Pancreas (tissue), 10 donors: Measurements from ENCODE around the gene PCYT1B. TPM values are rescaled to one million over a fixed set of nuclear protein-coding genes. Genes with fewer than 3 reads are reported as not detected.

ENCODE experiments used
- ATAC-seq, 4 donors: fragments of 200-7000 bp; cut with Tn5 transposase; one replicate each; pipeline versions ENCODE4 v1.8.0 to v1.9.1; 2020; ENCODE audit warnings: mild to moderate bottlenecking in 4 of 4, moderate library complexity in 4 of 4
- DNase-seq, 6 donors: peaks; one replicate each; pipeline ENCODE4 v3.0.0-alpha.2; 2020
- FAIRE-seq: peaks from 2 replicates; lab custom pipeline; 2012; peaks lifted over from hg19 to GRCh38; lab: Jason Lieb, UNC
- H3K27ac ChIP-seq, 4 donors: fragments of 200-600 bp; sonication (generic); 1 replicate in 3 of 4; 2 replicates in 1 of 4; pipeline versions ENCODE4 v1.5.0 to v1.8.0; 2020
- H3K27me3 ChIP-seq, 4 donors: fragments of 200-600 bp; one replicate each; pipeline ENCODE4 v1.8.0; 2021
- H3K36me3 ChIP-seq, 3 donors: fragments of 200-600 bp; sonication (generic) in 1 of 3; one replicate each; pipeline versions ENCODE4 v1.5.0 to v1.8.0; 2020 to 2021
- H3K4me1 ChIP-seq, 3 donors: fragments of 200-600 bp; one replicate each; pipeline ENCODE4 v1.8.0; 2021
- H3K4me3 ChIP-seq, 4 donors: fragments of 200-600 bp; sonication (generic) in 2 of 4; one replicate each; pipeline versions ENCODE4 v1.5.0 to v1.8.0; 2020 to 2021
- H3K9me3 ChIP-seq, 4 donors: fragments of 200-600 bp; one replicate each; pipeline ENCODE4 v1.8.0; 2021
- WGBS, 2 donors: extraction: QIAGEN DNeasy Blood & Tissue Kit; methylation state at CpG; one replicate each; pipeline ENCODE4 v1.1.7; 2013; 5-methylcytosine and 5-hydroxymethylcytosine counted together
- intact Hi-C, 3 donors: fragments of 100-400 bp; cut with DNase I; formaldehyde crosslinking; loops; one replicate each; pipeline versions ENCODE4 v1.11.1 to v1.14.2; 2022
- polyA plus RNA-seq, 2 donors: library from polyadenylated mRNA; stranded (reverse); fragments of 200-250 nt; gene quantifications; one replicate each; pipeline ENCODE4 v1.2.3, GENCODE V29; 2013
- total RNA-seq, 6 donors: library from RNA; stranded (reverse); fragmentation: NEBNext Ultra II Directional in 4 of 6; extraction: Animal tissue kit (Norgen Biotek cat#: 25700) in 4 of 6; gene quantifications; one replicate each; pipeline versions ENCODE4 v1.2.1 to v1.2.4, GENCODE V29; 2021 to 2023
- TF ChIP-seq, protein P1 (sequence below), 4 donors: fragments of 200-600 bp; sonication (generic) in 3 of 4; IDR thresholded peaks; one replicate each; pipeline versions ENCODE4 v1.5.0 to v1.8.0; 2021; ENCODE audit warnings: antibody characterized with exemption in 4 of 4
- donor health status: healthy with polysubstance abuse.
- donor health status: DM: no; HTN: no; CAD: no; lungs with moderate emphysema.
- donor health status: DM: no; HTN: no; CAD: no.
- donor health status: control.
- donor health status: control.
- donor health status: Bipolar disorder and iron deficiency.
- donor health status: DM: yes; HTN: yes; CAD: no.
- donor health status: DM: no; HTN: no; CAD: no.
- donor health status: DM: no; HTN: no; CAD: no.
- donor health status: DM: yes; HTN: yes; CAD: no.

Gene PCYT1B
- total and polyA plus RNA-seq, 8 donors: 0.84 to 2.9 (median 1.7) TPM

DNA sequence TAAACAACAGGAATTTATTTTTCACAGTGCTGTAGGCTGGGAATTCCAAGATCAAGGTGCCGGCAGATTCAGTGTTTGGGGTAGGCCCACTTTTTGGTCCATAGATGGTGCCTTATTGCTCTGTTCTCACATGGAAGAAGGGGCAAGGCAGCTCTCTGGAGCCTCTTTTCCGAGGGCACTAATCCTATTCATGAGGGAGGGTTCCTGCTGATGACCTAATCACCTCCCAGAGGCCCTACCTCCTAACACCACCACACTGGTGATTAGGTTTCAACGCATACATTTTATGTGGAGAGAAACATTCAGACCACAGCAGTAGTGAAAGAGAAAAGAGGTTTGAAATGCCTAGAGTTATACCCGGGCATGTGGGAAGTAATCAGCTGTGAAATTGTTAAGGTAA, 45.2 kb upstream of the PCYT1B start:
- FAIRE-seq: no peak

DNA sequence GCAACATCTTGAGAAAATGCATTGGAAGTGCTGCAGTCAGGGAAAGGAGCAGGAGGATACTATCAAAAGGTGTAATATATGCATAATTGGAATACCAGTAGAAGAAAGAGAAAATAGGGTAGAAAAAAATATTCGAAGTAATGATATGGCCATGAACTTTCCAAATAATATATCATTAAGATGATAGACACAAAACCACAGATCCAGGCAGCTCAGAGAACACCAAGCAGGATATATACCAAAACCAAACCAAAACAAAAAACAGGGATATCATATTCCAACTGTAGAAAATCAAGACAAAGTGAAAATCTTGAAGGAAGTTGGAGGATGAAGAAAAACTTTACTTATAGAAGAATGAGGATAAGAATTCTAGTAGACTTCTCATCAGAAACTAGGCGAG, 36.9 kb upstream of the PCYT1B start:
- ATAC-seq (no peak), DNase-seq (no peak), FAIRE-seq (no peak)
- H3K36me3 ChIP-seq: no peaks in the 10 kb centered on the region
- no peak overlapping the region for H3K4me3 ChIP-seq
- TF ChIP-seq, protein P1, sequence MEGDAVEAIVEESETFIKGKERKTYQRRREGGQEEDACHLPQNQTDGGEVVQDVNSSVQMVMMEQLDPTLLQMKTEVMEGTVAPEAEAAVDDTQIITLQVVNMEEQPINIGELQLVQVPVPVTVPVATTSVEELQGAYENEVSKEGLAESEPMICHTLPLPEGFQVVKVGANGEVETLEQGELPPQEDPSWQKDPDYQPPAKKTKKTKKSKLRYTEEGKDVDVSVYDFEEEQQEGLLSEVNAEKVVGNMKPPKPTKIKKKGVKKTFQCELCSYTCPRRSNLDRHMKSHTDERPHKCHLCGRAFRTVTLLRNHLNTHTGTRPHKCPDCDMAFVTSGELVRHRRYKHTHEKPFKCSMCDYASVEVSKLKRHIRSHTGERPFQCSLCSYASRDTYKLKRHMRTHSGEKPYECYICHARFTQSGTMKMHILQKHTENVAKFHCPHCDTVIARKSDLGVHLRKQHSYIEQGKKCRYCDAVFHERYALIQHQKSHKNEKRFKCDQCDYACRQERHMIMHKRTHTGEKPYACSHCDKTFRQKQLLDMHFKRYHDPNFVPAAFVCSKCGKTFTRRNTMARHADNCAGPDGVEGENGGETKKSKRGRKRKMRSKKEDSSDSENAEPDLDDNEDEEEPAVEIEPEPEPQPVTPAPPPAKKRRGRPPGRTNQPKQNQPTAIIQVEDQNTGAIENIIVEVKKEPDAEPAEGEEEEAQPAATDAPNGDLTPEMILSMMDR (IDR thresholded peaks at IDR 0.05): no peak
- peaks cover 0 to 3% (median 0%) of the 10 kb centered on the region in 4 donors for H3K27me3 ChIP-seq
- intact Hi-C loops: no loop called here
- WGBS, 2 donors: 73 to 76% methylated on average over 2 of the region's 2 CpGs
- H3K9me3 ChIP-seq: no peaks in the 10 kb centered on the region
- H3K27ac ChIP-seq: no peak overlapping the region
- no peaks in the 10 kb centered on the region for H3K4me1 ChIP-seq

More for the DNA sequence above, 45.2 kb upstream of the PCYT1B start:
- no peak for DNase-seq
- ATAC-seq: no peak
- Histone ChIP-seq H3K4me1 (no peaks in the 10 kb centered on the region), H3K36me3 (no peaks in the 10 kb centered on the region), H3K27me3 (no peaks in the 10 kb centered on the region), H3K9me3 (no peaks in the 10 kb centered on the region), H3K4me3 (no peak overlapping the region), H3K27ac (no peak overlapping the region)
- TF ChIP-seq, protein P1 (IDR thresholded peaks at IDR 0.05): no peak
- WGBS, 2 donors: 71 to 72% methylated on average over 4 of the region's 4 CpGs
- intact Hi-C loops: no loop called here

DNA sequence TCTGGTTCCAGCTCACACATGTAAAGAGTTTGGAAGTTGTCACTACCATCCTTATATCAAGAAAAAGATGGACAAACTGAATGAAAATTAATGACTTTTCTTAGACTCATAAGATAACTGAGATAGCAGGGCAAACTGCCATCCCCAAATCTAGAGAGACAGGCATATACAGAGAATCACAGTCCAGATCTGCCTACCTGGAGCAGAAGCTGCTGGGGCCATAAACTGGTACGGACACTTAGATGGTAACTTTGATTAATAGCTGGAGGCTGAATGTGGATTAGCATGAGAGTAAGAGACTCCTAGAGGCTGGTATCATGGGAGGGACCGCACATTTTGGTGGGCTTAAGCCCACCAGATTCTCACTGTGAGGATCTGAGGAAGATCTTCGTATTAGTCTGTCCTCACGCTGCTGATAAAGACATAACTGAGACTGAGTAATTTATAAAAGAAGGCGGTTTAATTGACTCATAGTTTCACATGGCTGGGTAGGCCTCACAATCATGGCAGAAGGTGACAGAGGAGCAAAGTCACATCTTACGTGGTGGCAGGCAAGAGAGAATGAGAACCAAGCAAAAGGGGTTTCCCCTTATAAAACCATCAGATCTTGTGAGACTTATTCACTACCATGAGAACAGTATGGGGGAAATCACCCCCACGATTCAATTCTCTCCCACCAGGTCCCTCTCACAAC, 35.7 kb upstream of the PCYT1B start:
- WGBS, 2 donors: 68 to 82% methylated on average over 7 of the region's 7 CpGs
- no peak for DNase-seq
- ATAC-seq: no peak
- H3K4me1 ChIP-seq: no peaks in the 10 kb centered on the region
- no peaks in the 10 kb centered on the region for H3K9me3 ChIP-seq
- H3K27ac ChIP-seq: no peak overlapping the region
- TF ChIP-seq, protein P1 (IDR thresholded peaks at IDR 0.05): no peak
- FAIRE-seq: no peak
- H3K4me3 ChIP-seq: no peak overlapping the region
- no peaks in the 10 kb centered on the region for H3K36me3 ChIP-seq
- intact Hi-C loops: no loop called here
- H3K27me3 ChIP-seq: peaks cover 0 to 3% (median 0%) of the 10 kb centered on the region in 4 donors

DNA sequence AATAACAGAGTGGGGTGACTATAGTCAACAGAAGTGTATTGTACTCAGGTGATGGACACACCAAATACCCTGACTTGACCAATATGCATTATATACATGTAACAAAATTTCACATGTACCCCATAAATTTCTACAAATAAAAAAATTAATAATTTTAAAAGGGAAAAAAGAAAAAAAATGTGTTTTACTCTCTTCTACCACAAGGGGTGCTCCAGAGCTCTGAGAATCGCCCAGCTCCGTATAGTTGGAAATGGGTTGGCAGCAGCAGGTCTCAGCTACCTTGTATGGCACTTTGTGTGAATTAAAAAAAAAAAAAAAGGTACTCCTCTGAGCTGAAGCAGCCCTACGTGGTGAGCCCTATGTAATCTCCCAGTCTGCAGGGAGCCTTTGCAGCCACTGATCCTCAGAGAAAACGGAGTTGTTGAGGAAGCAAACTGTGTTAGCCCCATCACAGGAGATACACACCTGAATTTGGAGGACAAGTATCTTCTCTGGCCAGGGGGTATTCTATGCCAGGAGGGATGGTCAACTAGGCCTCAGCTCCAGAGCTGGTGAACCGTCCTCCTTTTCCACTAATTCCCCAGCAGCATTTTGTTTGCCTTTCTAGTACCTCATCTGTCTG, 29.4 kb upstream of the PCYT1B start:
- FAIRE-seq: peak; percentile 92
- intact Hi-C loops: no loop called here
- DNase-seq: no peak
- peak; percentile 55 to 73 (median 70) for ATAC-seq
- H3K27me3 ChIP-seq: no peaks in the 10 kb centered on the region
- no peaks in the 10 kb centered on the region for H3K36me3 ChIP-seq
- peaks cover 0 to 5% (median 0%) of the 10 kb centered on the region in 3 donors for H3K4me1 ChIP-seq
- TF ChIP-seq, protein P1 (IDR thresholded peaks at IDR 0.05): peak; percentile 20 to 68 (median 48)
- H3K9me3 ChIP-seq: no peaks in the 10 kb centered on the region
- H3K4me3 ChIP-seq: no peak overlapping the region
- 25 to 33% methylated on average over 5 of the region's 5 CpGs for WGBS, 2 donors
- no peak overlapping the region for H3K27ac ChIP-seq

DNA sequence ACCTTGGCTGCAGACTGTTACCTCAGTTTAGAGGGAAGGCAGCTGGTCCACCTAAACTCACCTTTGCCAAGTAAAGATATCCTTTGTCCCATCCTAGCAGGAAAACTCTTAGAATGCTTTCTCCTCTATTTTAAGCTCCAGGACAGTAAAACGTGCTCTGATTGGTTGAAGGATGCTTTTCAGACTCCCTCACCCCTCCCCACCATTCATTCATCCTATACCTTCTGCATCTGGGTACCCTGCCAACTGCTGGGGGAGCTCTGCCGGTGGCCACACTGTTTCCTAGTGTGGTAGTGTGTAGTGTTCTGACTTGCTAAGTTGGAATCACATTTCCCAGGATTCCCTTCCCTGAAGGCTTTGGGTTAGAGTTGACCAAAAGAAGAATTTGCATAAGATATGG, 26.3 kb upstream of the PCYT1B start:
- FAIRE-seq (no peak), ATAC-seq (peak in 1 of 4 donors; percentile 14), DNase-seq (no peak)
- no peaks in the 10 kb centered on the region for H3K36me3 ChIP-seq
- H3K27ac ChIP-seq: no peak overlapping the region
- peaks cover 0 to 5% (median 0%) of the 10 kb centered on the region in 3 donors for H3K4me1 ChIP-seq
- no peak overlapping the region for H3K4me3 ChIP-seq
- no peaks in the 10 kb centered on the region for H3K27me3 ChIP-seq
- TF ChIP-seq, protein P1 (IDR thresholded peaks at IDR 0.05): no peak
- no peaks in the 10 kb centered on the region for H3K9me3 ChIP-seq
- WGBS, 2 donors: 23 to 26% methylated on average over 2 of the region's 2 CpGs
- intact Hi-C loops: no loop called here
